Loucy (cell line): ENCODE results near the gene SCN2A.

Experiments used
- H2AFZ ChIP-seq: fragments of 200-600 bp; sonication (generic); 2 replicates; pipeline ENCODE4 v1.6.0; 2016; ENCODE audit warnings: antibody characterized with exemption, mild to moderate bottlenecking, low read length, moderate library complexity
- H3F3A ChIP-seq: fragments of 200-600 bp; 2 replicates; pipeline ENCODE4 v1.6.0; 2016; ENCODE audit warnings: antibody characterized with exemption, low read depth, mild to moderate bottlenecking
- H3K27me3 ChIP-seq: fragments of 200-600 bp; sonication (generic); 2 replicates; pipeline ENCODE4 v1.6.1; 2014; ENCODE audit warnings: low read length, mild to moderate bottlenecking; ENCODE audit not compliant: insufficient read depth, poor library complexity, severe bottlenecking
- H3K36me3 ChIP-seq: fragments of 200-600 bp; sonication (generic); 2 replicates; pipeline ENCODE4 v1.6.1; 2016; ENCODE audit warnings: low read length; ENCODE audit not compliant: insufficient read depth
- H3K4me1 ChIP-seq: fragments of 200-600 bp; sonication (generic); 2 replicates; pipeline ENCODE4 v1.5.1; 2014; ENCODE audit warnings: low read length, mild to moderate bottlenecking; ENCODE audit not compliant: insufficient read depth, poor library complexity, severe bottlenecking
- H3K4me2 ChIP-seq: fragments of 200-600 bp; sonication (generic); 2 replicates; pipeline ENCODE4 v1.6.0; 2014; ENCODE audit warnings: antibody characterized with exemption, low read length, low read depth, mild to moderate bottlenecking; ENCODE audit not compliant: poor library complexity, severe bottlenecking
- H3K4me3 ChIP-seq: fragments of 200-600 bp; sonication (generic); 2 replicates; pipeline ENCODE4 v1.5.1; 2014; ENCODE audit warnings: low read length, mild to moderate bottlenecking, mixed read lengths; ENCODE audit not compliant: poor library complexity, severe bottlenecking
- H3K79me2 ChIP-seq: fragments of 200-600 bp; sonication (generic); 2 replicates; pipeline ENCODE4 v1.6.1; 2014; ENCODE audit warnings: low read length; ENCODE audit not compliant: insufficient read depth
- H3K9ac ChIP-seq: fragments of 200-600 bp; sonication (generic); 2 replicates; pipeline ENCODE4 v1.6.0; 2014; ENCODE audit warnings: mild to moderate bottlenecking, low read depth, low read length, moderate library complexity; ENCODE audit not compliant: poor library complexity, severe bottlenecking
- H3K9me2 ChIP-seq: fragments of 200-600 bp; sonication (generic); replicated peaks from 2 replicates; pipeline ENCODE4 v1.6.1; 2016; ENCODE audit warnings: low read depth, low read length, mixed read lengths
- H3K9me3 ChIP-seq: fragments of 200-600 bp; sonication (generic); 2 replicates; pipeline ENCODE4 v1.6.1; 2014; ENCODE audit warnings: mild to moderate bottlenecking, antibody characterized with exemption, low read length, low read depth; ENCODE audit not compliant: insufficient read depth
- H4K20me1 ChIP-seq: fragments of 200-600 bp; sonication (generic); 2 replicates; pipeline ENCODE4 v1.6.0; 2014; ENCODE audit warnings: antibody characterized with exemption, low read length, mild to moderate bottlenecking; ENCODE audit not compliant: insufficient read depth, poor library complexity, severe bottlenecking
- EZH2phosphoT487 ChIP-seq: fragments of 200-600 bp; IDR thresholded peaks from 2 replicates; pipeline ENCODE4 v1.6.1; 2018; ENCODE audit warnings: antibody characterized with exemption, mild to moderate bottlenecking, moderate library complexity, borderline replicate concordance
- TF ChIP-seq, protein P1 (sequence below): fragments of 200-600 bp; sonication (generic); conservative IDR thresholded peaks from 2 replicates; pipeline ENCODE4 v1.5.1; 2014; ENCODE audit warnings: mild to moderate bottlenecking, antibody characterized with exemption, low read length

The SCN2A gene

DNA sequence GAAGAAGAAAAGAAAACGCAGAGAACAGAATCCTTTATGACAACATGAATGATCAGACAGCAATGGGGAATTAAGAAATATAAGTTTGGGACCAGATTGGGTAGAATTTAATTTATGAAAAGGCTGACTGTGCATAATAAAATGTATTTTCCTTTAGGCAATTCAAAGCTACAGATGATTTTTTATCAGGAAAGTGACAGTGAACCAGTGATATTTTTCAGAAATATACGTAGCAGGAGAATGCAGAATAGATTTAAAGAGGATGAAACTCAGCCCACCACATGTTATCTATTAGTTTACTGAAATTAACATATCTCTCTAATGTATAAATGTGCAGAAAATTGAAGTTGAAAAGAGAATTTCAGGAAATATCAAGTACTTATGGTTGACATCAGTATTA, 110.0 kb downstream of the SCN2A start:
- no peak overlapping the region for H3K9ac ChIP-seq
- H3F3A ChIP-seq: 0 out of 2 replicates have a peak, but pooled peaks cover 2% of the 10 kb centered on the region
- no peaks in the 10 kb centered on the region for H3K27me3 ChIP-seq
- H3K9me3 ChIP-seq: no peaks in the 10 kb centered on the region
- no peak overlapping the region for H2AFZ ChIP-seq
- no peaks in the 10 kb centered on the region for H3K79me2 ChIP-seq
- H3K4me2 ChIP-seq: no peak overlapping the region
- no peak overlapping the region for H3K4me3 ChIP-seq
- H3K36me3 ChIP-seq: no peaks in the 10 kb centered on the region
- no peaks in the 10 kb centered on the region for H4K20me1 ChIP-seq
- TF ChIP-seq, protein P1, sequence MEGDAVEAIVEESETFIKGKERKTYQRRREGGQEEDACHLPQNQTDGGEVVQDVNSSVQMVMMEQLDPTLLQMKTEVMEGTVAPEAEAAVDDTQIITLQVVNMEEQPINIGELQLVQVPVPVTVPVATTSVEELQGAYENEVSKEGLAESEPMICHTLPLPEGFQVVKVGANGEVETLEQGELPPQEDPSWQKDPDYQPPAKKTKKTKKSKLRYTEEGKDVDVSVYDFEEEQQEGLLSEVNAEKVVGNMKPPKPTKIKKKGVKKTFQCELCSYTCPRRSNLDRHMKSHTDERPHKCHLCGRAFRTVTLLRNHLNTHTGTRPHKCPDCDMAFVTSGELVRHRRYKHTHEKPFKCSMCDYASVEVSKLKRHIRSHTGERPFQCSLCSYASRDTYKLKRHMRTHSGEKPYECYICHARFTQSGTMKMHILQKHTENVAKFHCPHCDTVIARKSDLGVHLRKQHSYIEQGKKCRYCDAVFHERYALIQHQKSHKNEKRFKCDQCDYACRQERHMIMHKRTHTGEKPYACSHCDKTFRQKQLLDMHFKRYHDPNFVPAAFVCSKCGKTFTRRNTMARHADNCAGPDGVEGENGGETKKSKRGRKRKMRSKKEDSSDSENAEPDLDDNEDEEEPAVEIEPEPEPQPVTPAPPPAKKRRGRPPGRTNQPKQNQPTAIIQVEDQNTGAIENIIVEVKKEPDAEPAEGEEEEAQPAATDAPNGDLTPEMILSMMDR: no peak
- no peak for TF ChIP-seq EZH2phosphoT487
- no peaks in the 10 kb centered on the region for H3K9me2 ChIP-seq
- peaks cover 9% of the 10 kb centered on the region for H3K4me1 ChIP-seq

DNA sequence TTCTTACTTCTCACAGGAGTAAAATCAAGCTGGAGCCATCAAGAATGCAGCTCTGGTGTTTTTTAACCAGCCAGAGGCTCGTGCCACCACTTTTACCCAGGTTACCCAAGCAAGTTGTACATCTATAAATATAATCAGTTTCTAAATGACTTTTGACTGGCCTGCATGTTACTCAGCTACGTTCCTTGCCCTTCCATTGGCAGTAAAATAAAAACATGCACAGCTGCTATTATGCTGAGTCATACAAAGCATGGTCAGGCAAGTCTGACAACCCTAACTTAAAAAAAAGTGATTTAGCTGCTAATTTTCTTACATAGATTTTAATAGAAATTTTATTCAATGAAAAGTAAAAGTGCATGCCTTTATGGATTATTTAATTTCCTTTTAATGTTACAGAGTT, 118.5 kb downstream of the SCN2A start:
- Histone ChIP-seq H3K79me2 (no peaks in the 10 kb centered on the region), H3K27me3 (no peaks in the 10 kb centered on the region), H3K4me3 (no peak overlapping the region), H3F3A (0 out of 2 replicates have a peak, but pooled peaks cover 3% of the 10 kb centered on the region), H4K20me1 (no peaks in the 10 kb centered on the region), H3K9me3 (no peaks in the 10 kb centered on the region), H3K36me3 (no peaks in the 10 kb centered on the region), H3K9ac (no peak overlapping the region), H3K4me2 (no peak overlapping the region), H3K9me2 (no peaks in the 10 kb centered on the region), H2AFZ (0 out of 2 replicates have a peak overlapping the region, but pooled peaks have one; percentile 4), H3K4me1 (peaks cover 9% of the 10 kb centered on the region)
- TF ChIP-seq, protein P1: no peak
- TF ChIP-seq EZH2phosphoT487: no peak

DNA sequence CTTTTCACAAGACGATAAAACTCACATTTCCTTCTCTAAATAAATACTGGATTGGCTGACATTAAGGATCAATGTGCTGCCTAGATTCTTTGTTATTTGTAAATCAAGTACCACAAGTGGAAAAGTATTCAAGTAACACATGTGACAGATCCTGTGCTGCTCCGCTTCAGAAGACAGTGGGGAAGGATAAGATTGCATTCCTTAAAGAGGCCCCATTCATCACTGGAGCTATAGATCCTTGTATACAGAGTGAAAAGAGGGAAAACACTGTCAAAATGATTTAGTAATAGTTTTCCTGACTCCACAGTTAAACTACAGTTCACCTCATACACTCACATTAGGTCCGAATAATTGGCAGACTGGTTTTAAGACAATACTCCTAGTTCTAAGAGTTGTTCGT, 122.3 kb downstream of the SCN2A start:
- Histone ChIP-seq H3F3A (no peaks in the 10 kb centered on the region), H3K4me2 (no peak overlapping the region), H2AFZ (no peak overlapping the region), H3K4me1 (peaks cover 7% of the 10 kb centered on the region), H3K36me3 (no peaks in the 10 kb centered on the region), H3K4me3 (no peak overlapping the region), H3K9ac (no peak overlapping the region), H4K20me1 (no peaks in the 10 kb centered on the region), H3K9me3 (no peaks in the 10 kb centered on the region), H3K79me2 (no peaks in the 10 kb centered on the region), H3K9me2 (no peaks in the 10 kb centered on the region), H3K27me3 (no peaks in the 10 kb centered on the region)
- TF ChIP-seq EZH2phosphoT487: no peak
- TF ChIP-seq, protein P1: no peak
